Psoas muscle (tissue), 8 donors: ENCODE results near the gene HHIPL1. TPM values are rescaled to one million over a fixed set of nuclear protein-coding genes. Genes with fewer than 3 reads are reported as not detected.

Experiments used
- ATAC-seq, 4 donors: fragments of 200-7000 bp; cut with Tn5 transposase; one replicate each; pipeline ENCODE4 v1.9.1; 2020; ENCODE audit warnings: moderate library complexity in 3 of 4, mild to moderate bottlenecking in 2 of 4
- DNase-seq, 2 donors: peaks; one replicate each; pipeline ENCODE4 v3.0.0-alpha.2; 2020
- H3K27ac ChIP-seq: fragments of 200-600 bp; one replicate; pipeline ENCODE4 v1.8.0; 2022
- H3K27me3 ChIP-seq, 3 donors: fragments of 200-600 bp in 1 of 3; one replicate each; pipeline versions ENCODE4 v1.6.1 to v1.8.0; 2013 to 2022; ENCODE audit warnings: low read length in 2 of 3, mild to moderate bottlenecking in 2 of 3, moderate library complexity in 1 of 3; ENCODE audit not compliant: insufficient read depth in 3 of 3
- H3K36me3 ChIP-seq, 2 donors: fragments of 200-600 bp in 1 of 2; one replicate each; pipeline versions ENCODE4 v1.6.1 to v1.8.0; 2013 to 2022; ENCODE audit warnings: low read depth in 1 of 2, mild to moderate bottlenecking in 1 of 2, moderate library complexity in 1 of 2; ENCODE audit not compliant: insufficient read depth in 1 of 2
- H3K4me1 ChIP-seq: fragments of 200-600 bp; one replicate; pipeline ENCODE4 v1.8.0; 2022
- H3K4me3 ChIP-seq: fragments of 200-600 bp; one replicate; pipeline ENCODE4 v1.8.0; 2022; ENCODE audit warnings: mild to moderate bottlenecking
- H3K9me3 ChIP-seq: fragments of 200-600 bp; one replicate; pipeline ENCODE4 v1.8.0; 2022
- CTCF ChIP-seq: fragments of 200-600 bp; IDR thresholded peaks from one replicate; pipeline ENCODE4 v1.8.0; 2022; ENCODE audit warnings: antibody characterized with exemption
- WGBS, 3 donors: extraction: QIAGEN DNeasy Blood & Tissue Kit; methylation state at CpG; one replicate each; pipeline versions ENCODE4 v1.1.6 to v1.1.7; 2013; 5-methylcytosine and 5-hydroxymethylcytosine counted together
- intact Hi-C, 2 donors: fragments of 100-400 bp; cut with DNase I; formaldehyde crosslinking; loops; one replicate each; pipeline versions ENCODE4 v1.11.0 to v1.14.2; 2022
- polyA plus RNA-seq, 3 donors: library from polyadenylated mRNA; stranded (reverse); fragments of 200-250 nt; gene quantifications; one replicate each; pipeline ENCODE4 v1.2.3, GENCODE V29; 2013
- total RNA-seq, 4 donors: library from RNA; stranded (reverse); fragmentation: NEBNext Ultra II Directional in 2 of 4; extraction: Animal tissue kit (Norgen Biotek cat#: 25700) in 2 of 4; gene quantifications; one replicate each; pipeline versions ENCODE4 v1.2.1 to v1.2.4, GENCODE V29; 2021 to 2023
- donor health status: healthy with polysubstance abuse.
- donor health status: DM: no; HTN: no; CAD: no; lungs with moderate emphysema.
- donor health status: Bipolar disorder and iron deficiency.
- donor health status: healthy.
- donor health status: DM: yes; HTN: yes; CAD: no.
- donor health status: DM: no; HTN: no; CAD: no.
- donor health status: DM: no; HTN: no; CAD: no.
- donor health status: DM: yes; HTN: yes; CAD: no.

Gene HHIPL1
- total and polyA plus RNA-seq, 7 donors: 0.12 to 0.86 (median 0.32) TPM

GRCh38 chr14:99601361-99601831 is 43.5 kb upstream of the HHIPL1 start:
- no peak for ATAC-seq
- DNase-seq: no peak
- WGBS, 3 donors: 73 to 83% (median 75%) methylated on average over 8 of the region's 8 CpGs
- H3K27me3 ChIP-seq: no peaks in the 10 kb centered on the region
- peaks cover 25% of the 10 kb centered on the region for H3K4me1 ChIP-seq
- no peaks in the 10 kb centered on the region for H3K36me3 ChIP-seq
- peak overlapping the region; percentile 68 for H3K4me3 ChIP-seq
- intact Hi-C loops: loop anchor here in 1 of 2 donors (2.0 kb wide), 1 partner anchor 37 kb away; no protein-coding TSS in a partner anchor
- no peak overlapping the region for H3K27ac ChIP-seq
- no peaks in the 10 kb centered on the region for H3K9me3 ChIP-seq
- TF ChIP-seq CTCF: no peak

GRCh38 chr14:99602054-99602787 is 42.7 kb upstream of the HHIPL1 start:
- DNase-seq: no peak
- H3K27me3 ChIP-seq: no peaks in the 10 kb centered on the region
- no peak for TF ChIP-seq CTCF
- H3K4me1 ChIP-seq: peaks cover 18% of the 10 kb centered on the region
- intact Hi-C loops: no loop called here
- no peaks in the 10 kb centered on the region for H3K36me3 ChIP-seq
- no peak for ATAC-seq
- WGBS, 3 donors: 49 to 61% (median 57%) methylated on average over 18 of the region's 18 CpGs
- H3K9me3 ChIP-seq: no peaks in the 10 kb centered on the region
- peak overlapping the region; percentile 68 for H3K4me3 ChIP-seq
- no peak overlapping the region for H3K27ac ChIP-seq

- 44 to 49% (median 48%) methylated on average over 20 to 53 of the region's 53 CpGs for WGBS, 3 donors
- H3K36me3 ChIP-seq: no peaks in the 10 kb centered on the region
- DNase-seq: no peak
- no peak for TF ChIP-seq CTCF
- peak overlapping the region; percentile 68 for H3K4me3 ChIP-seq
- H3K27ac ChIP-seq: no peak overlapping the region
- peaks cover 18% of the 10 kb centered on the region for H3K4me1 ChIP-seq
- intact Hi-C loops: no loop called here
- no peaks in the 10 kb centered on the region for H3K9me3 ChIP-seq
- H3K27me3 ChIP-seq: no peaks in the 10 kb centered on the region
- no peak for ATAC-seq
Observed at GRCh38 chr14:99602788-99603415, 42.0 kb upstream of the HHIPL1 start.

GRCh38 chr14:99603471-99604277 is 41.3 kb upstream of the HHIPL1 start, which contains the start of gene CCDC85C:
Gene CCDC85C (minus strand): TSS chr14:99604207. CDS start chr14:99603959, 248 bp downstream.
- H3K27me3 ChIP-seq: no peaks in the 10 kb centered on the region
- H3K4me1 ChIP-seq: peaks cover 15% of the 10 kb centered on the region
- H3K9me3 ChIP-seq: no peaks in the 10 kb centered on the region
- H3K4me3 ChIP-seq: peak within 1 kb of the TSS; percentile 96
- H3K27ac ChIP-seq: peak within 1 kb of the TSS; percentile 87
- H3K36me3 ChIP-seq: no peaks in the 10 kb centered on the region
- TF ChIP-seq CTCF: no peak
- intact Hi-C loops: no loop called here
- DNase-seq: peak in 1 of 2 donors; percentile 38
- no peak for ATAC-seq
- 3% methylated on average over 53 to 128 of the region's 128 CpGs for WGBS, 3 donors
